ENCODE data around the gene TSPAN18.

GRCh38 chr11:44802347-44802746 lies 75.6 kb downstream of the TSPAN18 start:
- no peak for TF ChIP-seq EZH2phosphoT487 (IDR thresholded peaks at IDR 0.05; ENCODE audit: insufficient read depth, low read depth)
- TF ChIP-seq EZH2 (IDR thresholded peaks at IDR 0.05; ENCODE audit: insufficient read depth, poor library complexity, severe bottlenecking): no peak

All from GM23248 (cell line).